CD4-positive, alpha-beta memory T cell (primary cell): Measurements from ENCODE around the gene EVC. TPM values are rescaled to one million over a fixed set of nuclear protein-coding genes. Genes with fewer than 3 reads are reported as not detected.

Source experiments
- CTCF ChIA-PET: fragments of 350-600 bp; sonication (Branson Sonifier 250); formaldehyde crosslinking; loops from one replicate; lab custom pipeline; 2021; ENCODE audit warnings: inconsistent platforms; ENCODE audit not compliant: partially characterized antibody; lab: Charles Lee
- POLR2A ChIA-PET: fragments of 350-600 bp; sonication (Branson Sonifier 250); formaldehyde crosslinking; loops from one replicate; lab custom pipeline; 2021; ENCODE audit not compliant: partially characterized antibody; lab: Charles Lee
- DNase-seq, 5 donors: peaks; one replicate each; pipeline versions ENCODE4 v3.0.0 to v3.0.0-alpha.2; 2020 to 2022; ENCODE audit warnings: mixed read lengths in 1 of 5
- H3K27ac ChIP-seq: one replicate; pipeline ENCODE4 v1.7.0; 2013; ENCODE audit warnings: low read depth, low read length
- H3K27me3 ChIP-seq: 2 replicates; pipeline ENCODE4 v1.7.0; 2013; ENCODE audit warnings: mild to moderate bottlenecking, low read length, moderate library complexity; ENCODE audit not compliant: insufficient read depth
- H3K36me3 ChIP-seq: 2 replicates; pipeline ENCODE4 v1.7.0; 2013; ENCODE audit warnings: mild to moderate bottlenecking, low read length, moderate library complexity; ENCODE audit not compliant: insufficient read depth
- H3K4me1 ChIP-seq: 2 replicates; pipeline ENCODE4 v1.7.0; 2013; ENCODE audit warnings: mild to moderate bottlenecking, low read length, moderate library complexity; ENCODE audit not compliant: insufficient read depth
- H3K4me3 ChIP-seq, 2 donors: one replicate each; pipeline ENCODE4 v1.7.0; 2013; ENCODE audit warnings: low read length in 2 of 2, mild to moderate bottlenecking in 1 of 2
- H3K9me3 ChIP-seq, 2 donors: one replicate each; pipeline ENCODE4 v1.7.0; 2013; ENCODE audit warnings: low read length in 2 of 2, control low read depth in 1 of 2; ENCODE audit not compliant: control insufficient read depth in 1 of 2
- H3K27ac Mint-ChIP-seq, 7 donors: one replicate each; pipeline ENCODE4 v1.8.0; 2020 to 2021; ENCODE audit warnings: mixed read lengths in 7 of 7, mild to moderate bottlenecking in 6 of 7, inconsistent platforms in 3 of 7, moderate library complexity in 3 of 7
- H3K27me3 Mint-ChIP-seq, 2 donors: one replicate each; pipeline ENCODE4 v1.8.0; 2020 to 2021; ENCODE audit warnings: mixed read lengths in 2 of 2
- H3K36me3 Mint-ChIP-seq, 2 donors: one replicate each; pipeline ENCODE4 v1.8.0; 2020 to 2021; ENCODE audit warnings: mixed read lengths in 2 of 2, inconsistent platforms in 1 of 2, mild to moderate bottlenecking in 1 of 2
- H3K4me1 Mint-ChIP-seq, 4 donors: one replicate each; pipeline ENCODE4 v1.8.0; 2020 to 2021; ENCODE audit warnings: mixed read lengths in 4 of 4, mild to moderate bottlenecking in 1 of 4
- H3K4me3 Mint-ChIP-seq, 8 donors: one replicate each; pipeline ENCODE4 v1.8.0; 2020 to 2021; ENCODE audit warnings: mixed read lengths in 8 of 8, mild to moderate bottlenecking in 7 of 8, moderate library complexity in 6 of 8, inconsistent platforms in 3 of 8
- H3K9me3 Mint-ChIP-seq, 8 donors: one replicate each; pipeline ENCODE4 v1.8.0; 2020 to 2021; ENCODE audit warnings: mixed read lengths in 8 of 8, mild to moderate bottlenecking in 5 of 8, inconsistent platforms in 3 of 8, moderate library complexity in 1 of 8
- intact Hi-C: fragments of 100-400 bp; cut with micrococcal nuclease; formaldehyde crosslinking; loops from one replicate; pipeline ENCODE4 v1.15.1; 2023
- polyA plus RNA-seq, 2 donors: library from polyadenylated mRNA; unstranded; fragments of 300-500 nt; fragmentation: Illumina TruSeq; gene quantifications; one replicate each; pipeline ENCODE4 v1.2.3, GENCODE V29; 2021
- total RNA-seq, 2 experiments: library from RNA; stranded (reverse); gene quantifications; one replicate each; pipeline ENCODE4 v1.2.3, GENCODE V29; 2021

The EVC gene
- total and polyA plus RNA-seq, 4 experiments from 2014 or later, result 0.17 to 2.9 (median 2.1) TPM; not detected in 1

- no peak overlapping the region for H3K4me3 Mint-ChIP-seq
- H3K4me3 ChIP-seq, result no peak overlapping the region
- ChIA-PET CTCF (no interaction called here), POLR2A (no interaction called here)
- no peaks in the 10 kb centered on the region for H3K36me3 ChIP-seq
- no peak overlapping the region for H3K27ac ChIP-seq
- no peak for DNase-seq
- intact Hi-C loops, result no loop called here
- H3K27ac Mint-ChIP-seq, result no peak overlapping the region
- H3K27me3 Mint-ChIP-seq, result peaks cover 0 to 2% of the 10 kb centered on the region in 2 donors
- H3K4me1 Mint-ChIP-seq, result no peaks in the 10 kb centered on the region
- H3K36me3 Mint-ChIP-seq, result no peaks in the 10 kb centered on the region
- no peaks in the 10 kb centered on the region for H3K27me3 ChIP-seq
- H3K4me1 ChIP-seq, result no peaks in the 10 kb centered on the region
- H3K9me3 ChIP-seq, result no peaks in the 10 kb centered on the region
- peaks cover 0 to 6% (median 1%) of the 10 kb centered on the region in 8 donors for H3K9me3 Mint-ChIP-seq
These were observed 20.3 kb downstream of the EVC start for GRCh38 chr4:5730993-5731990.

- H3K27me3 Mint-ChIP-seq, result peaks cover 0 to 2% of the 10 kb centered on the region in 2 donors
- ChIA-PET CTCF (no interaction called here), POLR2A (no interaction called here)
- H3K36me3 Mint-ChIP-seq, result no peaks in the 10 kb centered on the region
- Histone ChIP-seq H3K9me3 (no peaks in the 10 kb centered on the region), H3K4me1 (no peaks in the 10 kb centered on the region), H3K4me3 (no peak overlapping the region), H3K36me3 (no peaks in the 10 kb centered on the region), H3K27me3 (no peaks in the 10 kb centered on the region), H3K27ac (no peak overlapping the region)
- H3K9me3 Mint-ChIP-seq, result peaks cover 0 to 6% (median 1%) of the 10 kb centered on the region in 8 donors
- H3K27ac Mint-ChIP-seq, result no peak overlapping the region
- H3K4me1 Mint-ChIP-seq, result no peaks in the 10 kb centered on the region
- intact Hi-C loops, result no loop called here
- H3K4me3 Mint-ChIP-seq, result no peak overlapping the region
- DNase-seq, result no peak
These were observed 21.2 kb downstream of the EVC start for GRCh38 chr4:5732158-5732557.

GRCh38 chr4:5734853-5735252, 23.9 kb downstream of the EVC start:
- H3K27ac Mint-ChIP-seq, result no peak overlapping the region
- H3K4me3 Mint-ChIP-seq, result no peak overlapping the region
- CTCF ChIA-PET, result no interaction called here

GRCh38 chr4:5735463-5735862, 24.5 kb downstream of the EVC start:
- peaks cover 0 to 2% of the 10 kb centered on the region in 2 donors for H3K27me3 Mint-ChIP-seq

More at GRCh38 chr4:5734853-5735252, 23.9 kb downstream of the EVC start:
- no peak overlapping the region for H3K4me3 ChIP-seq
- H3K27ac ChIP-seq, result no peak overlapping the region
- Mint-ChIP-seq H3K4me1 (no peaks in the 10 kb centered on the region), H3K9me3 (peaks cover 0 to 4% (median 0%) of the 10 kb centered on the region in 8 donors), H3K36me3 (no peaks in the 10 kb centered on the region), H3K27me3 (peaks cover 0 to 2% of the 10 kb centered on the region in 2 donors)
- H3K9me3 ChIP-seq, result no peaks in the 10 kb centered on the region
- no peaks in the 10 kb centered on the region for H3K4me1 ChIP-seq
- DNase-seq, result no peak
- H3K27me3 ChIP-seq, result no peaks in the 10 kb centered on the region
- intact Hi-C loops, result no loop called here
- POLR2A ChIA-PET, result no interaction called here
- H3K36me3 ChIP-seq, result no peaks in the 10 kb centered on the region

GRCh38 chr4:5738061-5738460, 27.1 kb downstream of the EVC start:
- Histone ChIP-seq H3K4me1 (no peaks in the 10 kb centered on the region), H3K9me3 (no peaks in the 10 kb centered on the region), H3K36me3 (no peaks in the 10 kb centered on the region), H3K4me3 (no peak overlapping the region), H3K27me3 (no peaks in the 10 kb centered on the region), H3K27ac (no peak overlapping the region)
- intact Hi-C loops, result no loop called here
- H3K4me3 Mint-ChIP-seq, result no peak overlapping the region
- no peaks in the 10 kb centered on the region for H3K4me1 Mint-ChIP-seq
- H3K9me3 Mint-ChIP-seq, result peaks cover 0 to 4% (median 0%) of the 10 kb centered on the region in 8 donors
- ChIA-PET POLR2A (no interaction called here), CTCF (no interaction called here)
- no peak overlapping the region for H3K27ac Mint-ChIP-seq
- peaks cover 0 to 1% of the 10 kb centered on the region in 2 donors for H3K27me3 Mint-ChIP-seq
- no peak for DNase-seq
- no peaks in the 10 kb centered on the region for H3K36me3 Mint-ChIP-seq

More at GRCh38 chr4:5735463-5735862, 24.5 kb downstream of the EVC start:
- intact Hi-C loops, result no loop called here
- Histone ChIP-seq H3K27ac (no peak overlapping the region), H3K4me1 (no peaks in the 10 kb centered on the region), H3K36me3 (no peaks in the 10 kb centered on the region), H3K27me3 (no peaks in the 10 kb centered on the region), H3K4me3 (no peak overlapping the region), H3K9me3 (no peaks in the 10 kb centered on the region)
- ChIA-PET POLR2A (no interaction called here), CTCF (no interaction called here)
- no peak overlapping the region for H3K4me3 Mint-ChIP-seq
- H3K27ac Mint-ChIP-seq, result no peak overlapping the region
- peaks cover 0 to 4% (median 0%) of the 10 kb centered on the region in 8 donors for H3K9me3 Mint-ChIP-seq
- no peaks in the 10 kb centered on the region for H3K4me1 Mint-ChIP-seq
- no peak for DNase-seq
- no peaks in the 10 kb centered on the region for H3K36me3 Mint-ChIP-seq

- no peaks in the 10 kb centered on the region for H3K27me3 ChIP-seq
- no peaks in the 10 kb centered on the region for H3K4me1 Mint-ChIP-seq
- no peak overlapping the region for H3K4me3 ChIP-seq
- H3K9me3 ChIP-seq, result no peaks in the 10 kb centered on the region
- no peaks in the 10 kb centered on the region for H3K36me3 ChIP-seq
- DNase-seq, result no peak
- no peaks in the 10 kb centered on the region for H3K36me3 Mint-ChIP-seq
- H3K4me3 Mint-ChIP-seq, result no peak overlapping the region
- peaks cover 0 to 1% of the 10 kb centered on the region in 2 donors for H3K27me3 Mint-ChIP-seq
- ChIA-PET POLR2A (no interaction called here), CTCF (no interaction called here)
- no peaks in the 10 kb centered on the region for H3K4me1 ChIP-seq
- H3K27ac Mint-ChIP-seq, result no peak overlapping the region
- H3K27ac ChIP-seq, result no peak overlapping the region
- intact Hi-C loops, result no loop called here
- peaks cover 0 to 5% (median 2%) of the 10 kb centered on the region in 8 donors for H3K9me3 Mint-ChIP-seq
These were observed 31.4 kb downstream of the EVC start for GRCh38 chr4:5742388-5742787.

- Histone ChIP-seq H3K4me1 (no peaks in the 10 kb centered on the region), H3K36me3 (no peaks in the 10 kb centered on the region), H3K9me3 (no peaks in the 10 kb centered on the region), H3K27ac (no peak overlapping the region), H3K27me3 (no peaks in the 10 kb centered on the region), H3K4me3 (no peak overlapping the region)
- POLR2A ChIA-PET, result no interaction called here
- no peak overlapping the region for H3K4me3 Mint-ChIP-seq
- peaks cover 0 to 1% of the 10 kb centered on the region in 2 donors for H3K27me3 Mint-ChIP-seq
- no peaks in the 10 kb centered on the region for H3K36me3 Mint-ChIP-seq
- CTCF ChIA-PET, result no interaction called here
- peaks cover 0 to 5% (median under 1%) of the 10 kb centered on the region in 8 donors for H3K9me3 Mint-ChIP-seq
- no peak overlapping the region for H3K27ac Mint-ChIP-seq
- no peaks in the 10 kb centered on the region for H3K4me1 Mint-ChIP-seq
- intact Hi-C loops, result no loop called here
- DNase-seq, result no peak
These were observed 32.0 kb downstream of the EVC start for GRCh38 chr4:5742968-5743367.
